AG04449 (cell line): ENCODE measurements around the gene RGS13.

Source experiments
- CTCF ChIA-PET: fragments of 350-600 bp; formaldehyde crosslinking; extraction: SDS; loops from one replicate; lab custom pipeline; 2021; ENCODE audit warnings: antibody characterized with exemption; lab: Yijun Ruan, JAX
- POLR2A ChIA-PET: fragments of 400-600, 350-600 bp; formaldehyde crosslinking; extraction: SDS; loops from one replicate; lab custom pipeline; 2020; ENCODE audit warnings: antibody characterized with exemption, inconsistent platforms; lab: Yijun Ruan, JAX
- DNase-seq: peaks from one replicate; pipeline ENCODE4 v3.0.0-alpha.2; 2010; ENCODE audit warnings: low read depth, low spot score
- H3K4me3 ChIP-seq: 2 replicates; pipeline ENCODE4 v1.5.1; 2011; ENCODE audit warnings: low read depth, mild to moderate bottlenecking, control low read depth, low read length
- CTCF ChIP-seq: IDR thresholded peaks from one replicate; pipeline ENCODE4 v1.5.1; 2011; ENCODE audit warnings: mild to moderate bottlenecking, moderate library complexity, low read length, control low read depth, inconsistent platforms; ENCODE audit not compliant: insufficient read depth; ENCODE audit errors: missing control alignments

RGS13 gene

GRCh38 chr1:192629612-192630011, 6.3 kb upstream of the RGS13 start:
- TF ChIP-seq CTCF: no peak
- POLR2A ChIA-PET: no interaction called here
- DNase-seq: no peak
- CTCF ChIA-PET: interaction anchor here (0.7 to 1.2 kb wide), 2 partner anchors 10 to 152 kb away, joined by 3 read pairs; no protein-coding TSS in a partner anchor
- no peak overlapping the region for H3K4me3 ChIP-seq

- ChIA-PET POLR2A (no interaction called here), CTCF (interaction anchor here (0.7 to 1.2 kb wide), 5 partner anchors 9 to 389 kb away, joined by 3 read pairs; no protein-coding TSS in a partner anchor)
These were observed 5.2 kb upstream of the RGS13 start for GRCh38 chr1:192630521-192631287.

GRCh38 chr1:192631749-192632148, 4.2 kb upstream of the RGS13 start:
- ChIA-PET POLR2A (no interaction called here), CTCF (interaction anchor here (1.0 to 1.2 kb wide), 3 partner anchors 9 to 388 kb away, joined by 3 read pairs; no protein-coding TSS in a partner anchor)
- DNase-seq: no peak
- H3K4me3 ChIP-seq: no peak overlapping the region
- no peak for TF ChIP-seq CTCF

More at GRCh38 chr1:192630521-192631287, 5.2 kb upstream of the RGS13 start:
- no peak overlapping the region for H3K4me3 ChIP-seq
- no peak for TF ChIP-seq CTCF
- DNase-seq: no peak

DNA sequence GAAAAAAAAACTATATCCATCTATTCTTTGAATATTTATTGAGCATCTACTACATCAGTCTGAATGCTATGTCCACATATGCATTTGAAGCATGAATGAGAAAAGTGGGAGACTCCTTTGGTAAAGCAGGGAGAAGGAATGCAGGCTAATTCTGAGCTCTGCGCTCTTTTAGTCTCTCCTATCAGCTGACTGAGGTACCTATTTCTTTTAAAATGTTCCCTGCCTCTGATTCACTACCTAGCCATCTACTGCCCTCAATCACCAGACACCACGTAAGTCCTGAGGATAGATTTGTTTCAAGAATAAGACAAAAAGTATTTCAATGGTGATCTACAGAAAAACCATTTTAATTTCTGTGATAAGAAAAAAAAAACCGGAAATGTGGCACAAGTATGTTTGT, 3.8 kb upstream of the RGS13 start:
- POLR2A ChIA-PET: no interaction called here
- TF ChIP-seq CTCF: no peak
- CTCF ChIA-PET: no interaction called here
- no peak overlapping the region for H3K4me3 ChIP-seq
- no peak for DNase-seq

- H3K4me3 ChIP-seq: no peak overlapping the region
- CTCF ChIA-PET: interaction anchor here (0.6 to 1.5 kb wide), 2 partner anchors 20 to 387 kb away, joined by 3 read pairs; no protein-coding TSS in a partner anchor
- no peak for DNase-seq
- no peak for TF ChIP-seq CTCF
- POLR2A ChIA-PET: no interaction called here
These were observed 3.1 kb upstream of the RGS13 start for GRCh38 chr1:192632641-192633532.
